OCI-LY1 (cell line): ENCODE data around the gene SLC22A23.
A peak's percentile ranks its signal among the peaks of the same experiment; 100 is the strongest.

Source experiments
- CTCF ChIP-seq: fragments of 200-600 bp; sonication (generic), shearing (Covaris generic); IDR thresholded peaks from 2 replicates; pipeline ENCODE4 v1.5.1; 2017; ENCODE audit warnings: mild to moderate bottlenecking, antibody characterized with exemption, low read length, moderate library complexity, mixed read lengths
- EZH2 ChIP-seq: fragments of 200-600 bp; sonication (generic), shearing (Covaris generic); IDR thresholded peaks from 2 replicates; pipeline ENCODE4 v1.8.0; 2017; ENCODE audit warnings: borderline replicate concordance, mixed run types, mild to moderate bottlenecking, antibody characterized with exemption, low read length, moderate library complexity, mixed read lengths

- TF ChIP-seq EZH2 (no peak), CTCF (peak; percentile 19; the same call in 1 of the 2 replicates)
Observed at GRCh38 chr6:3372184-3372846, 84.5 kb downstream of the SLC22A23 start.
